Lung (tissue), 12 donors: ENCODE data around the gene MAP6. TPM values are rescaled to one million over a fixed set of nuclear protein-coding genes. Genes with fewer than 3 reads are reported as not detected.
A peak's percentile ranks its signal among the peaks of the same experiment; 100 is the strongest.

Experiments used
- ATAC-seq: fragments of 200-7000 bp; cut with Tn5 transposase; one replicate; pipeline ENCODE4 v1.9.1; 2020; ENCODE audit warnings: moderate number of reproducible peaks; ENCODE audit not compliant: insufficient read depth, low FRiP score
- DNase-seq, 3 donors: peaks; one replicate each; pipeline ENCODE4 v3.0.0-alpha.2; 2013 to 2017
- H3K27ac ChIP-seq, 2 donors: one replicate each; pipeline ENCODE4 v1.5.1; 2013; ENCODE audit warnings: mild to moderate bottlenecking in 2 of 2, moderate library complexity in 2 of 2, control low read depth in 1 of 2, inconsistent platforms in 1 of 2, low read depth in 1 of 2, low read length in 1 of 2
- H3K27me3 ChIP-seq, 3 donors: one replicate each; pipeline ENCODE4 v1.5.1; 2013; ENCODE audit warnings: low read length in 2 of 3; ENCODE audit not compliant: control insufficient read depth in 3 of 3, insufficient read depth in 3 of 3
- H3K36me3 ChIP-seq, 4 donors: one replicate each; pipeline ENCODE4 v1.5.1; 2013; ENCODE audit warnings: low read length in 4 of 4, mild to moderate bottlenecking in 1 of 4, moderate library complexity in 1 of 4; ENCODE audit not compliant: control insufficient read depth in 4 of 4, insufficient read depth in 4 of 4
- H3K4me1 ChIP-seq, 5 donors: one replicate each; pipeline ENCODE4 v1.5.1; 2013; ENCODE audit warnings: low read length in 5 of 5, mild to moderate bottlenecking in 2 of 5, moderate library complexity in 1 of 5; ENCODE audit not compliant: control insufficient read depth in 5 of 5, insufficient read depth in 5 of 5
- H3K4me3 ChIP-seq: one replicate; pipeline ENCODE4 v1.5.1; 2013; ENCODE audit warnings: mild to moderate bottlenecking, control low read depth, moderate library complexity
- H3K9ac ChIP-seq, 2 donors: one replicate each; pipeline ENCODE4 v1.5.1; 2013; ENCODE audit warnings: low read length in 2 of 2, control low read depth in 1 of 2; ENCODE audit not compliant: insufficient read depth in 1 of 2
- H3K9me3 ChIP-seq, 4 donors: one replicate each; pipeline ENCODE4 v1.5.1; 2013; ENCODE audit warnings: low read length in 3 of 4, mild to moderate bottlenecking in 1 of 4, moderate library complexity in 1 of 4; ENCODE audit not compliant: control insufficient read depth in 4 of 4, insufficient read depth in 3 of 4
- CTCF ChIP-seq: IDR thresholded peaks from 2 replicates; pipeline ENCODE4 v1.5.1; 2012; ENCODE audit warnings: mild to moderate bottlenecking; ENCODE audit errors: control extremely low read depth, extremely low read depth
- WGBS, 2 donors: extraction: QIAGEN DNeasy Blood & Tissue Kit; methylation state at CpG; one replicate each; pipeline ENCODE4 v1.1.7; 2013; 5-methylcytosine and 5-hydroxymethylcytosine counted together
- polyA plus RNA-seq, 2 donors: library from polyadenylated mRNA; stranded (reverse); fragments of 200-250 nt; gene quantifications; one replicate each; pipeline ENCODE4 v1.2.1, GENCODE V29; 2013
- total RNA-seq, 2 donors: library from RNA; depleted of rRNA in 1 of 2; stranded (reverse); fragments of >200 nt in 1 of 2; gene quantifications; one replicate each; pipeline ENCODE4 v1.2.1, GENCODE V29; 2014 to 2021
- donor health status: control.
- donor health status: control.
- donor health status: Bipolar disorder and iron deficiency.
- donor health status: healthy.
- donor health status: DM: yes; HTN: yes; CAD: no.

MAP6 gene
- total and polyA plus RNA-seq, 4 donors: 5.8 to 17.8 (median 7.2) TPM

GRCh38 chr11:75703695-75704237 is 34.9 kb upstream of the MAP6 start:
- H3K27me3 ChIP-seq: no peaks in the 10 kb centered on the region
- no peak for ATAC-seq
- no peak overlapping the region for H3K9ac ChIP-seq
- no peak for TF ChIP-seq CTCF
- no peak overlapping the region for H3K4me3 ChIP-seq
- DNase-seq: no peak
- H3K4me1 ChIP-seq: peaks cover 0 to 10% (median 0%) of the 10 kb centered on the region in 5 donors
- 87 to 97% methylated on average over 7 of the region's 7 CpGs for WGBS, 2 donors
- H3K9me3 ChIP-seq: no peaks in the 10 kb centered on the region
- no peaks in the 10 kb centered on the region for H3K36me3 ChIP-seq
- no peak overlapping the region for H3K27ac ChIP-seq

GRCh38 chr11:75700940-75701339 is 32.1 kb upstream of the MAP6 start:
- H3K36me3 ChIP-seq: no peaks in the 10 kb centered on the region

GRCh38 chr11:75697906-75698581 is 29.2 kb upstream of the MAP6 start:
- no peak for TF ChIP-seq CTCF
- peaks cover 0 to 10% (median 0%) of the 10 kb centered on the region in 5 donors for H3K4me1 ChIP-seq
- no peaks in the 10 kb centered on the region for H3K27me3 ChIP-seq
- no peak overlapping the region for H3K4me3 ChIP-seq
- ATAC-seq: no peak
- WGBS, 2 donors: 82 to 85% methylated on average over 4 of the region's 4 CpGs
- no peaks in the 10 kb centered on the region for H3K36me3 ChIP-seq
- H3K9ac ChIP-seq: no peak overlapping the region
- H3K9me3 ChIP-seq: no peaks in the 10 kb centered on the region
- no peak for DNase-seq
- no peak overlapping the region for H3K27ac ChIP-seq

More at GRCh38 chr11:75700940-75701339, 32.1 kb upstream of the MAP6 start:
- H3K4me3 ChIP-seq: no peak overlapping the region
- 86 to 91% methylated on average over 2 of the region's 2 CpGs for WGBS, 2 donors
- TF ChIP-seq CTCF: no peak
- ATAC-seq (no peak), DNase-seq (peak in 2 of 3 donors; percentile 18 to 49)
- no peaks in the 10 kb centered on the region for H3K27me3 ChIP-seq
- no peak overlapping the region for H3K27ac ChIP-seq
- no peaks in the 10 kb centered on the region for H3K9me3 ChIP-seq
- H3K4me1 ChIP-seq: peaks cover 0 to 10% (median 0%) of the 10 kb centered on the region in 5 donors
- no peak overlapping the region for H3K9ac ChIP-seq

GRCh38 chr11:75691804-75692203 is 23.0 kb upstream of the MAP6 start:
- H3K4me3 ChIP-seq: no peak overlapping the region
- TF ChIP-seq CTCF: no peak
- H3K27me3 ChIP-seq: peaks cover 0 to 2% (median 0%) of the 10 kb centered on the region in 3 donors
- no peak overlapping the region for H3K9ac ChIP-seq
- H3K4me1 ChIP-seq: no peaks in the 10 kb centered on the region
- DNase-seq (no peak), ATAC-seq (no peak)
- H3K9me3 ChIP-seq: no peaks in the 10 kb centered on the region
- no peaks in the 10 kb centered on the region for H3K36me3 ChIP-seq
- 87 to 92% methylated on average over 4 of the region's 4 CpGs for WGBS, 2 donors
- no peak overlapping the region for H3K27ac ChIP-seq
